Vagina (tissue), 2 donors: ENCODE results near the gene C21orf91.

ENCODE experiments used
- CTCF ChIP-seq, 3 experiments: fragments of 450-650 bp in 2 of 3; fragments of 200-600 bp in 1 of 3; sonication (generic) in 1 of 3; IDR thresholded peaks; one replicate each; pipeline ENCODE4 v1.5.1; 2017 to 2019; ENCODE audit warnings: antibody characterized with exemption in 3 of 3, mild to moderate bottlenecking in 2 of 3, moderate library complexity in 2 of 3
- POLR2A ChIP-seq, 2 donors: fragments of 450-650 bp; IDR thresholded peaks; one replicate each; pipeline ENCODE4 v1.6.1; 2017; ENCODE audit warnings: antibody characterized with exemption in 2 of 2, mild to moderate bottlenecking in 2 of 2, moderate library complexity in 2 of 2

- no peak for TF ChIP-seq CTCF (IDR thresholded peaks at IDR 0.05)
- no peak for TF ChIP-seq POLR2A (IDR thresholded peaks at IDR 0.05)
Observed at GRCh38 chr21:17799414-17800164, 19.6 kb downstream of the C21orf91 start.
